ENCODE data around the gene CNTNAP5.
A peak's percentile ranks its signal among the peaks of the same experiment; 100 is the strongest.

The CNTNAP5 gene

GRCh38 chr2:124693156-124693555 lies 668.1 kb downstream of the CNTNAP5 start:
- DNase-seq (ENCODE audit: low spot score), result no peak

- no peak for DNase-seq (ENCODE audit: low spot score)
Observed at GRCh38 chr2:124698979-124699565, 674.0 kb downstream of the CNTNAP5 start.

- no peak for DNase-seq (ENCODE audit: low spot score)
Observed at GRCh38 chr2:124702777-124703176, 677.7 kb downstream of the CNTNAP5 start.

- no peak for DNase-seq (ENCODE audit: low spot score)
Observed at GRCh38 chr2:124704071-124704925, 679.2 kb downstream of the CNTNAP5 start.

GRCh38 chr2:124708661-124709060 lies 683.6 kb downstream of the CNTNAP5 start:
- no peak for DNase-seq (ENCODE audit: low spot score)

GRCh38 chr2:124713969-124714368 lies 688.9 kb downstream of the CNTNAP5 start:
- no peak for DNase-seq (ENCODE audit: low spot score)

GRCh38 chr2:124725187-124725586 lies 700.1 kb downstream of the CNTNAP5 start:
- no peak for DNase-seq (ENCODE audit: low spot score)

- no peak for DNase-seq (ENCODE audit: low spot score)
Observed at GRCh38 chr2:124740636-124741035, 715.5 kb downstream of the CNTNAP5 start.

GRCh38 chr2:124753842-124754241 lies 728.8 kb downstream of the CNTNAP5 start:
- no peak for DNase-seq (ENCODE audit: low spot score)

GRCh38 chr2:124755386-124755785 lies 730.3 kb downstream of the CNTNAP5 start:
- DNase-seq (ENCODE audit: low spot score), result no peak

- DNase-seq (ENCODE audit: low spot score), result no peak
Observed at GRCh38 chr2:124756048-124756447, 731.0 kb downstream of the CNTNAP5 start.

- no peak for DNase-seq (ENCODE audit: low spot score)
Observed at GRCh38 chr2:124762388-124762787, 737.3 kb downstream of the CNTNAP5 start.

- DNase-seq (ENCODE audit: low spot score), result peak; percentile 29
Observed at GRCh38 chr2:124763611-124764010, 738.5 kb downstream of the CNTNAP5 start.

GRCh38 chr2:124774781-124775180 lies 749.7 kb downstream of the CNTNAP5 start:
- no peak for DNase-seq (ENCODE audit: low spot score)

GRCh38 chr2:124776332-124776731 lies 751.2 kb downstream of the CNTNAP5 start:
- no peak for DNase-seq (ENCODE audit: low spot score)

GRCh38 chr2:124778076-124778475 lies 753.0 kb downstream of the CNTNAP5 start:
- DNase-seq (ENCODE audit: low spot score), result no peak

GRCh38 chr2:124796647-124797046 lies 771.6 kb downstream of the CNTNAP5 start:
- no peak for DNase-seq (ENCODE audit: low spot score)

- DNase-seq (ENCODE audit: low spot score), result no peak
Observed at GRCh38 chr2:124797049-124797448, 772.0 kb downstream of the CNTNAP5 start.

GRCh38 chr2:124798551-124798950 lies 773.5 kb downstream of the CNTNAP5 start:
- DNase-seq (ENCODE audit: low spot score), result no peak

GRCh38 chr2:124804014-124804940 lies 779.2 kb downstream of the CNTNAP5 start:
- peak; percentile 13 for DNase-seq (ENCODE audit: low spot score)

GRCh38 chr2:124805060-124805459 lies 780.0 kb downstream of the CNTNAP5 start:
- no peak for DNase-seq (ENCODE audit: low spot score)

- DNase-seq (ENCODE audit: low spot score), result peak; percentile 28
Observed at GRCh38 chr2:124810132-124810531, 785.0 kb downstream of the CNTNAP5 start.

Data from putamen (tissue), 1 donor.